Activated CD8-positive, alpha-beta T cell treated with anti-CD3 and anti-CD28 coated beads for 36 hours (primary cell): ENCODE data around the gene LSM4. TPM values are rescaled to one million over a fixed set of nuclear protein-coding genes. Genes with fewer than 3 reads are reported as not detected.

ENCODE experiments used
- ATAC-seq: fragments of 200-7000 bp; cut with Tn5 transposase; one replicate; pipeline ENCODE4 v1.10.0; 2021; ENCODE audit warnings: mild to moderate bottlenecking, moderate library complexity
- CTCF ChIA-PET: fragments of 350-600 bp; sonication (Branson Sonifier 250); formaldehyde crosslinking; loops from one replicate; lab custom pipeline; 2021; ENCODE audit warnings: antibody characterized with exemption; lab: Charles Lee
- POLR2A ChIA-PET: fragments of 350-600 bp; sonication (Branson Sonifier 250); formaldehyde crosslinking; loops from one replicate; lab custom pipeline; 2021; ENCODE audit warnings: antibody characterized with exemption; lab: Charles Lee
- DNase-seq: peaks from one replicate; pipeline ENCODE4 v3.0.0-alpha.2; 2020
- H3K27ac Mint-ChIP-seq: one replicate; pipeline ENCODE4 v1.8.0; 2021; ENCODE audit warnings: mild to moderate bottlenecking, mixed read lengths
- H3K27me3 Mint-ChIP-seq: one replicate; pipeline ENCODE4 v1.8.0; 2021; ENCODE audit warnings: mixed read lengths
- H3K36me3 Mint-ChIP-seq: one replicate; pipeline ENCODE4 v1.8.0; 2021; ENCODE audit warnings: low read depth, mixed read lengths
- H3K4me1 Mint-ChIP-seq: one replicate; pipeline ENCODE4 v1.8.0; 2021; ENCODE audit warnings: low read depth, mixed read lengths
- H3K4me3 Mint-ChIP-seq: one replicate; pipeline ENCODE4 v1.8.0; 2021; ENCODE audit warnings: mild to moderate bottlenecking, moderate library complexity, mixed read lengths
- H3K9me3 Mint-ChIP-seq: one replicate; pipeline ENCODE4 v1.8.0; 2021; ENCODE audit warnings: mixed read lengths
- intact Hi-C: fragments of 100-400 bp; cut with micrococcal nuclease; formaldehyde crosslinking; loops from one replicate; pipeline ENCODE4 v1.10.0; 2022
- microRNA-seq: library from miRNA; unstranded; fragments of <30 nt; microRNA quantifications from one replicate; pipeline ENCODE4 v1.2.0, GENCODE V29; 2022; ENCODE audit warnings: borderline microRNAs expressed, borderline replicate concordance
- total RNA-seq, 2 experiments: library from RNA; stranded (reverse); gene quantifications; one replicate each; pipeline ENCODE4 v1.2.3, GENCODE V29; 2021
- TF ChIP-seq, protein P1 (sequence below): fragments of 200-600 bp; IDR thresholded peaks from one replicate; pipeline ENCODE4 v1.8.0; 2022; ENCODE audit warnings: antibody characterized with exemption, mild to moderate bottlenecking

LSM4 gene
- total RNA-seq, 2 experiments from 2014 or later = 426 to 433 TPM

GRCh38 chr19:18261474-18261873 lies 61.4 kb downstream of the LSM4 start:
- ChIA-PET CTCF (interaction anchor here (1.0 to 2.1 kb wide), 6 partner anchors 9 to 67 kb away, joined by 3 to 12 read pairs (median 4); no protein-coding TSS in a partner anchor), POLR2A (interaction anchor here (1.2 kb wide), 1 partner anchor 18 kb away, joined by 4 read pairs; no protein-coding TSS in a partner anchor)
- DNase-seq = no peak
- no peak overlapping the region for H3K27ac Mint-ChIP-seq
- intact Hi-C loops = no loop called here
- H3K36me3 Mint-ChIP-seq = no peaks in the 10 kb centered on the region
- TF ChIP-seq, protein P1, sequence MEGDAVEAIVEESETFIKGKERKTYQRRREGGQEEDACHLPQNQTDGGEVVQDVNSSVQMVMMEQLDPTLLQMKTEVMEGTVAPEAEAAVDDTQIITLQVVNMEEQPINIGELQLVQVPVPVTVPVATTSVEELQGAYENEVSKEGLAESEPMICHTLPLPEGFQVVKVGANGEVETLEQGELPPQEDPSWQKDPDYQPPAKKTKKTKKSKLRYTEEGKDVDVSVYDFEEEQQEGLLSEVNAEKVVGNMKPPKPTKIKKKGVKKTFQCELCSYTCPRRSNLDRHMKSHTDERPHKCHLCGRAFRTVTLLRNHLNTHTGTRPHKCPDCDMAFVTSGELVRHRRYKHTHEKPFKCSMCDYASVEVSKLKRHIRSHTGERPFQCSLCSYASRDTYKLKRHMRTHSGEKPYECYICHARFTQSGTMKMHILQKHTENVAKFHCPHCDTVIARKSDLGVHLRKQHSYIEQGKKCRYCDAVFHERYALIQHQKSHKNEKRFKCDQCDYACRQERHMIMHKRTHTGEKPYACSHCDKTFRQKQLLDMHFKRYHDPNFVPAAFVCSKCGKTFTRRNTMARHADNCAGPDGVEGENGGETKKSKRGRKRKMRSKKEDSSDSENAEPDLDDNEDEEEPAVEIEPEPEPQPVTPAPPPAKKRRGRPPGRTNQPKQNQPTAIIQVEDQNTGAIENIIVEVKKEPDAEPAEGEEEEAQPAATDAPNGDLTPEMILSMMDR = no peak
- H3K9me3 Mint-ChIP-seq = no peaks in the 10 kb centered on the region
- H3K4me3 Mint-ChIP-seq = no peak overlapping the region
- ATAC-seq = no peak
- no peaks in the 10 kb centered on the region for H3K4me1 Mint-ChIP-seq
- no peaks in the 10 kb centered on the region for H3K27me3 Mint-ChIP-seq

DNA sequence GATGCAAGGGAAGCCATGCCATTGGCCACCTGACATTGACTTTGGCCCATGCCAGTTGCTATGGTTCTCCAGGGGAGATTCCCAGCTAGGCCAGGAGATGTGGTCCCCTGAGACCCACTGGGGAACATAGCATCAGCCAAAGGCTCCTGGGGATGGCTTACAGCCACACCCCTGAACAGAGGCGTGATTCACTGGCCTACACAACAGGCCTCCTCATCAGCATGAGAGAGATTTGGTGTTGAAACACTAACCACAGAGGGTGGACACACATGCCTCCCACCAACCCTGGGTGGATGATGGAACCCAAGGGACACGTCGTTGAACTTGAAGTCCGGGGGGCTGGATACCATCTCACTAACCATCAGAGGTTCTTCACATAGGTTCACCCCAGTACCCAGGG lies 63.0 kb downstream of the LSM4 start:
- CTCF ChIA-PET = interaction anchor here (1.4 kb wide), 1 partner anchor 18 kb away, joined by 4 read pairs; no protein-coding TSS in a partner anchor
- Mint-ChIP-seq H3K27ac (no peak overlapping the region), H3K4me3 (no peak overlapping the region), H3K27me3 (peaks cover 2% of the 10 kb centered on the region), H3K9me3 (no peaks in the 10 kb centered on the region), H3K36me3 (no peaks in the 10 kb centered on the region), H3K4me1 (no peaks in the 10 kb centered on the region)
- intact Hi-C loops = no loop called here
- POLR2A ChIA-PET = no interaction called here
- no peak for ATAC-seq
- no peak for DNase-seq
- TF ChIP-seq, protein P1 = no peak

- ChIA-PET CTCF (interaction anchor here (1.1 to 9.5 kb wide), 3 partner anchors 52 to 142 kb away, joined by 3 to 185 read pairs (median 3); partner anchors contain the start of gene RAB3A), POLR2A (interaction anchor here (0.6 to 1.0 kb wide), 2 partner anchors 16 to 17 kb away, joined by 3 read pairs; partner anchors contain the start of gene IQCN)
- Mint-ChIP-seq H3K4me3 (no peak overlapping the region), H3K27me3 (peaks cover 13% of the 10 kb centered on the region), H3K4me1 (no peaks in the 10 kb centered on the region), H3K36me3 (no peaks in the 10 kb centered on the region), H3K9me3 (no peaks in the 10 kb centered on the region), H3K27ac (no peak overlapping the region)
- DNase-seq = no peak
- ATAC-seq = no peak
- intact Hi-C loops = no loop called here
- TF ChIP-seq, protein P1 = no peak
Measured at GRCh38 chr19:18257503-18258470, 65.1 kb downstream of the LSM4 start.

Small RNA genes within 50 kb of the gene (microRNA-seq; reads per million reads assigned to microRNA genes)
- 8.8 reads per million, percentile 29 among the genes with 10 or more reads in this experiment for gene MIR3188

Other genes with a start within 250 kb of the LSM4 start
- 10 to 100 TPM; 25.6 to 27.2 TPM for gene IL12RB1, start 236.1 kb downstream of the LSM4 start, total RNA-seq
- 10 to 100 TPM; 23.1 to 23.3 TPM for gene MAST3, start 225.3 kb downstream of the LSM4 start, total RNA-seq
- gene PIK3R2, start 169.9 kb downstream of the LSM4 start, total RNA-seq = 10 to 100 TPM; 15.0 to 15.8 TPM
- 10 to 100 TPM; 21.9 to 22.9 TPM for gene IFI30, start 149.3 kb downstream of the LSM4 start, total RNA-seq
- gene MPV17L2, start 129.9 kb downstream of the LSM4 start, total RNA-seq = 1 to 10 TPM; 8.5 to 9.6 TPM
- gene RAB3A, start 119.0 kb downstream of the LSM4 start, total RNA-seq = 10 to 100 TPM in 1 of 2 experiments, 1 to 10 TPM in 1; 8.9 to 11.3 TPM
- gene PDE4C, start 96.6 kb downstream of the LSM4 start, total RNA-seq = under 1 TPM in 1 of 2 experiments, not detected in 1; 0.38 TPM
- gene IQCN, start 48.6 kb downstream of the LSM4 start, total RNA-seq = under 1 TPM; 0.59 to 0.69 TPM
- gene JUND, start 41.5 kb downstream of the LSM4 start, total RNA-seq = 100 to 1,000 TPM; 527 to 530 TPM
- gene PGPEP1, start 17.5 kb upstream of the LSM4 start, total RNA-seq = 10 to 100 TPM; 21.7 to 23.9 TPM
- not detected for gene GDF15, start 63.1 kb upstream of the LSM4 start, total RNA-seq
- not detected for gene LRRC25, start 74.5 kb upstream of the LSM4 start, total RNA-seq
- gene SSBP4, start 96.3 kb upstream of the LSM4 start, total RNA-seq = 100 to 1,000 TPM in 1 of 2 experiments, 10 to 100 TPM in 1; 98.2 to 102 TPM
- gene ISYNA1, start 115.1 kb upstream of the LSM4 start, total RNA-seq = 10 to 100 TPM; 48.6 to 54.9 TPM
- 10 to 100 TPM; 20.1 to 21.9 TPM for gene ELL, start 199.0 kb upstream of the LSM4 start, total RNA-seq
- 100 to 1,000 TPM; 216 to 220 TPM for gene FKBP8, start 220.5 kb upstream of the LSM4 start, total RNA-seq
- 100 to 1,000 TPM; 137 to 142 TPM for gene KXD1, start 234.8 kb upstream of the LSM4 start, total RNA-seq
- 1,000 to 10,000 TPM; 1,795 to 1,837 TPM for gene UBA52, start 248.8 kb upstream of the LSM4 start, total RNA-seq